ENCODE measurements around the gene SSR4.

- TF ChIP-seq CTCF (IDR thresholded peaks at IDR 0.05; ENCODE audit: insufficient read depth, low read length) (no peak), REST (IDR thresholded peaks at IDR 0.05; ENCODE audit: insufficient replicate concordance, low read depth) (no peak)
These were observed 33.4 kb downstream of the SSR4 start for GRCh38 chrX:153827903-153828302.
